Fibroblast of skin of left biceps (primary cell): ENCODE results near the gene ITGB3.
"Not testable (repeated sequence)": the region's sequence is repeated elsewhere in the genome, so short reads cannot be mapped to it uniquely, and the experiment has no call there.

Source experiments
- DNase-seq, 2 experiments: peaks; one replicate each; pipeline ENCODE4 v3.0.0-alpha.2; 2013; ENCODE audit warnings: low read depth in 2 of 2

Gene ITGB3

GRCh38 chr17:47244697-47245096 is 8.9 kb upstream of the ITGB3 start:
- no peak for DNase-seq

GRCh38 chr17:47246120-47246519 is 7.5 kb upstream of the ITGB3 start:
- no peak for DNase-seq

- no peak for DNase-seq
Observed at GRCh38 chr17:47250855-47251254, 2.8 kb upstream of the ITGB3 start.

GRCh38 chr17:47251421-47251940 is 2.1 kb upstream of the ITGB3 start:
- DNase-seq: no peak

- DNase-seq: no peak
Observed at GRCh38 chr17:47252209-47252608, 1.4 kb upstream of the ITGB3 start.

- DNase-seq: no peak
Observed at GRCh38 chr17:47252766-47253512, 688 bp upstream of the ITGB3 start.

GRCh38 chr17:47254403-47254943 is 846 bp downstream of the ITGB3 start:
- no peak for DNase-seq

GRCh38 chr17:47257651-47258339 is 4.2 kb downstream of the ITGB3 start:
- DNase-seq: peak in 1 of 2 experiments; percentile 31

GRCh38 chr17:47262586-47262985 is 9.0 kb downstream of the ITGB3 start:
- DNase-seq: no peak

- DNase-seq: no peak
Observed at GRCh38 chr17:47264166-47264565, 10.5 kb downstream of the ITGB3 start.

GRCh38 chr17:47265983-47266541 is 12.4 kb downstream of the ITGB3 start:
- no peak for DNase-seq

- DNase-seq: no peak
Observed at GRCh38 chr17:47266782-47267181, 13.2 kb downstream of the ITGB3 start.

GRCh38 chr17:47267354-47267828 is 13.8 kb downstream of the ITGB3 start:
- peak; percentile 91 to 92 for DNase-seq

GRCh38 chr17:47268964-47269363 is 15.3 kb downstream of the ITGB3 start:
- DNase-seq: not testable (repeated sequence)

GRCh38 chr17:47269561-47270280 is 16.1 kb downstream of the ITGB3 start:
- DNase-seq: not testable (repeated sequence)

- no peak for DNase-seq
Observed at GRCh38 chr17:47270946-47271705, 17.5 kb downstream of the ITGB3 start.

GRCh38 chr17:47272491-47272890 is 18.9 kb downstream of the ITGB3 start:
- no peak for DNase-seq

- DNase-seq: no peak
Observed at GRCh38 chr17:47273245-47273644, 19.6 kb downstream of the ITGB3 start.

GRCh38 chr17:47274319-47275069 is 20.9 kb downstream of the ITGB3 start:
- DNase-seq: no peak
